Esophagus squamous epithelium (tissue), 5 donors: ENCODE data around the gene AFP. TPM values are rescaled to one million over a fixed set of nuclear protein-coding genes. Genes with fewer than 3 reads are reported as not detected.

Experiments
- DNase-seq: peaks from one replicate; lab custom pipeline; 2025; lab: John Stamatoyannopoulos, UW
- H3K27ac ChIP-seq, 4 donors: fragments of 200-600 bp; sonication (generic); one replicate each; pipeline ENCODE4 v1.5.1; 2016 to 2019; ENCODE audit warnings: mild to moderate bottlenecking in 1 of 4
- H3K27me3 ChIP-seq, 4 donors: fragments of 200-600 bp; sonication (generic); 1 replicate in 3 of 4; 2 replicates in 1 of 4; pipeline versions ENCODE4 v1.5.1 to v1.6.0; 2017 to 2021; ENCODE audit warnings: antibody characterized with exemption in 1 of 4
- H3K36me3 ChIP-seq, 3 donors: fragments of 200-600 bp; sonication (generic); one replicate each; pipeline ENCODE4 v1.5.1; 2016 to 2019
- H3K4me1 ChIP-seq, 3 donors: fragments of 200-600 bp; sonication (generic); one replicate each; pipeline ENCODE4 v1.5.1; 2017 to 2019
- H3K4me3 ChIP-seq, 4 donors: fragments of 200-600 bp; sonication (generic); 1 replicate in 3 of 4; 2 replicates in 1 of 4; pipeline ENCODE4 v1.5.1; 2016 to 2019; ENCODE audit warnings: mild to moderate bottlenecking in 2 of 4, moderate library complexity in 1 of 4
- H3K9me3 ChIP-seq, 3 donors: fragments of 200-600 bp; sonication (generic); one replicate each; pipeline ENCODE4 v1.5.1; 2016 to 2019
- CTCF ChIP-seq, 6 experiments: fragments of 450-650 bp in 4 of 6; fragments of 200-600 bp in 2 of 6; sonication (generic) in 2 of 6; IDR thresholded peaks; one replicate each; pipeline ENCODE4 v1.5.1; 2016 to 2019; ENCODE audit warnings: antibody characterized with exemption in 6 of 6, mild to moderate bottlenecking in 4 of 6, moderate library complexity in 4 of 6
- POLR2A ChIP-seq, 4 donors: fragments of 450-650 bp; IDR thresholded peaks; one replicate each; pipeline ENCODE4 v1.6.1; 2017; ENCODE audit warnings: antibody characterized with exemption in 4 of 4, mild to moderate bottlenecking in 4 of 4, moderate library complexity in 3 of 4
- WGBS, 2 donors: methylation state at CpG; one replicate each; pipeline ENCODE4 v1.1.5; 2018; 5-methylcytosine and 5-hydroxymethylcytosine counted together
- intact Hi-C: fragments of 100-400 bp; cut with DNase I; formaldehyde crosslinking; loops from one replicate; pipeline ENCODE4 v1.15.0; 2022
- total RNA-seq, 4 donors: library from RNA; depleted of rRNA; stranded (reverse); fragments of >200 nt; gene quantifications; one replicate each; pipeline ENCODE4 v1.1.0, GENCODE V29; 2016
- donor health status: DM: yes; HTN: yes; CAD: no.

The AFP gene
- total RNA-seq, 4 donors from 2014 or later: not detected

- H3K27me3 ChIP-seq: no peaks in the 10 kb centered on the region
- no peak for DNase-seq
- intact Hi-C loops: no loop called here
- no peak overlapping the region for H3K4me3 ChIP-seq
- H3K9me3 ChIP-seq: no peaks in the 10 kb centered on the region
- no peaks in the 10 kb centered on the region for H3K4me1 ChIP-seq
- H3K36me3 ChIP-seq: no peaks in the 10 kb centered on the region
- TF ChIP-seq POLR2A (IDR thresholded peaks at IDR 0.05) (no peak), CTCF (IDR thresholded peaks at IDR 0.05) (no peak)
- 55 to 66% methylated on average over 2 of the region's 2 CpGs for WGBS, 2 donors
- H3K27ac ChIP-seq: no peak overlapping the region
Observed at GRCh38 chr4:73433140-73433539, 2.9 kb upstream of the AFP start.

- intact Hi-C loops: no loop called here
Observed at GRCh38 chr4:73434311-73434710, 1.7 kb upstream of the AFP start.

GRCh38 chr4:73436674-73437557 is 895 bp downstream of the AFP start:
- H3K27me3 ChIP-seq: no peaks in the 10 kb centered on the region
- intact Hi-C loops: no loop called here
- H3K4me1 ChIP-seq: no peaks in the 10 kb centered on the region
- no peaks in the 10 kb centered on the region for H3K9me3 ChIP-seq
- no peaks in the 10 kb centered on the region for H3K36me3 ChIP-seq
- no peak for TF ChIP-seq CTCF (IDR thresholded peaks at IDR 0.05)
- TF ChIP-seq POLR2A (IDR thresholded peaks at IDR 0.05): no peak
- no peak overlapping the region for H3K4me3 ChIP-seq
- WGBS, 2 donors: 65 to 76% methylated on average over 3 of the region's 3 CpGs
- no peak overlapping the region for H3K27ac ChIP-seq
- no peak for DNase-seq

More at GRCh38 chr4:73434311-73434710, 1.7 kb upstream of the AFP start:
- H3K27me3 ChIP-seq: no peaks in the 10 kb centered on the region
- WGBS, 2 donors: 38 to 51% methylated on average over 3 of the region's 3 CpGs
- no peaks in the 10 kb centered on the region for H3K4me1 ChIP-seq
- TF ChIP-seq POLR2A (IDR thresholded peaks at IDR 0.05) (no peak), CTCF (IDR thresholded peaks at IDR 0.05) (peak in 3 of 6 experiments; percentile 12 to 49 (median 13))
- no peak overlapping the region for H3K27ac ChIP-seq
- no peak for DNase-seq
- no peaks in the 10 kb centered on the region for H3K36me3 ChIP-seq
- H3K9me3 ChIP-seq: no peaks in the 10 kb centered on the region
- H3K4me3 ChIP-seq: no peak overlapping the region

GRCh38 chr4:73437558-73437956 is 1.5 kb downstream of the AFP start:
- no peaks in the 10 kb centered on the region for H3K4me1 ChIP-seq
- no peak for DNase-seq
- intact Hi-C loops: no loop called here
- H3K27me3 ChIP-seq: no peaks in the 10 kb centered on the region
- H3K9me3 ChIP-seq: no peaks in the 10 kb centered on the region
- TF ChIP-seq CTCF (IDR thresholded peaks at IDR 0.05) (no peak), POLR2A (IDR thresholded peaks at IDR 0.05) (no peak)
- no peak overlapping the region for H3K4me3 ChIP-seq
- H3K27ac ChIP-seq: no peak overlapping the region
- no peaks in the 10 kb centered on the region for H3K36me3 ChIP-seq

GRCh38 chr4:73438048-73438447 is 2.0 kb downstream of the AFP start:
- Histone ChIP-seq H3K4me3 (no peak overlapping the region), H3K27ac (no peak overlapping the region), H3K9me3 (no peaks in the 10 kb centered on the region), H3K36me3 (no peaks in the 10 kb centered on the region), H3K4me1 (no peaks in the 10 kb centered on the region), H3K27me3 (no peaks in the 10 kb centered on the region)
- no peak for DNase-seq
- TF ChIP-seq CTCF (IDR thresholded peaks at IDR 0.05): no peak
- TF ChIP-seq POLR2A (IDR thresholded peaks at IDR 0.05): no peak
- 72 to 78% methylated on average over 1 of the region's 1 CpG for whole genome bisulfite sequencing, 2 donors
- intact Hi-C loops: no loop called here
